A204.1 (cell line): ENCODE results near the gene RNF220.

Experiments used
- FAIRE-seq: peaks from 2 replicates; lab custom pipeline; 2012; peaks lifted over from hg19 to GRCh38; lab: Jason Lieb, UNC

The RNF220 gene

GRCh38 chr1:44523593-44524591, 118.8 kb downstream of the RNF220 start:
- no peak for FAIRE-seq

GRCh38 chr1:44524655-44525500, 119.8 kb downstream of the RNF220 start:
- no peak for FAIRE-seq

DNA sequence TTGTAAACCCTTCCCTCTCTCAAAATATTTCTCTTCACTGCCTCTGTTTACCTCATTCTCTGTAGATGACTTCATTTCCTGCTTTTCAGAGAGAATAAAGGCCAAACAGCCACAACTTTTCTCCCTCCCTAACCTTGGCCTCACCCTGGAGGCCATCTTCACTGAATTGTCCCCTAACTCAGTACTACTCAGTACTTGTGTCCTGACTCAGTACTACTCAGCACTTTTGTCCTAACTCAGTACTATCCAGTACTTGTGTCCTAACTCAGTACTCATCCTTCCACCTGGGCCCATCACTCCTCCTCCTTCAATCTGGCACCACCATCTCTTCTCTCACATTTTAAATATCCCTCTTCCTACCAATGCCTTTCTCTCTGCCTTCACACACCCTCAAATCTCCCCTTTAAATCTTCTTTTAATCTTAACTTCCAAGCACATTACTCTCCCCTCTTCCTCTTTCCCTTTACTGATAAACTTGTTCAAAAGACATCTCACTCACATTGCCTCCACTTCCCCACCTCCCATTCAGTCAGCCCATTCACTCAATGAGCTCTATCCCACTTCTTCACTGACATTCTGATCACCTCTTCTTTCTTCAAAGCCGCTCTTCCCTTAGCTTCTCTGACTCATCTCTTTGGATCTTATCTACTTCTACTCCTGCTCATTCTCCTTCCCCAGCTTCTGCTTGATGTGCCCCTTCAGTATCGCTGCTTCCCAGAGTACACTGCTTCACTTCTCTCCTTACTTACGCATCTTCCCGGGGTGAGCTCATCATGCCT, 121.4 kb downstream of the RNF220 start:
- FAIRE-seq: no peak

- no peak for FAIRE-seq
Observed at GRCh38 chr1:44531785-44532566, 126.9 kb downstream of the RNF220 start.

DNA sequence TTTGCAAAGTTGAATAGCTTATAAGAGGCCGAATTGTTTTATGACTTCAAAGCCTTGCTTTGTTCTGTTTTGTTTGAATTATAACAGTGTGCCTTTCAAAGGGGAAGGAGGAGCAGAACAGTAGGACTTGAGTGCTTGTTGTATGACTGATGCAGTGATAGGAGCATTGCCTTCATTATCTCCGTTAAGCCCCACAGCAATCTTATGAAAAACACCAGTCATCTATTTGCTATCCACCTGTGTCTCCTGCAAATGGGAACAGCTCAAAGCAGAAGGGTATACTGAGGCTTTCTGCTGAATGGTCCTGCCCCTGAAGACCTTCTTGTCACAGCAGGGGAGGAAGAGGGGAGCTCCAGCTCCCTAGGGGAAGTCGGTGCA, 127.5 kb downstream of the RNF220 start:
- FAIRE-seq: no peak

DNA sequence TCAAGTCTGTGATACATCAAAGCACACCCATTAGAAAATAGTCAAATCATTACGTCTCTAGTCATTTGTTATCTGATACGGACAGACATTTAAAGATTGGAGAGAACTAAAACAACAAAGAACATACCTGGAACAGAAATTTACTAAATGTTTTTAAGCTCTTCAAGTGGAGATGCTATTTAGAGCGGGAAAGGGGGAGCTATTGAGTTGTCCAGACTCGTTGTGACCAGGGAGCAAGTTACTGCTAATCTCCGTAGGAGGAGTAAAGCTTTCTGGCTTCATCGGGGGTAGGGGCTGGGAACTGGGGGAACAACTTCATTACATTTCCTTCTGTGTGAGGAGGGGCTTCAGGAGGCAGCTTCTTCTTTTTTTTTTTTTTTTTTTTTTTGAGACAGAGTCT, 129.7 kb downstream of the RNF220 start:
- no peak for FAIRE-seq

DNA sequence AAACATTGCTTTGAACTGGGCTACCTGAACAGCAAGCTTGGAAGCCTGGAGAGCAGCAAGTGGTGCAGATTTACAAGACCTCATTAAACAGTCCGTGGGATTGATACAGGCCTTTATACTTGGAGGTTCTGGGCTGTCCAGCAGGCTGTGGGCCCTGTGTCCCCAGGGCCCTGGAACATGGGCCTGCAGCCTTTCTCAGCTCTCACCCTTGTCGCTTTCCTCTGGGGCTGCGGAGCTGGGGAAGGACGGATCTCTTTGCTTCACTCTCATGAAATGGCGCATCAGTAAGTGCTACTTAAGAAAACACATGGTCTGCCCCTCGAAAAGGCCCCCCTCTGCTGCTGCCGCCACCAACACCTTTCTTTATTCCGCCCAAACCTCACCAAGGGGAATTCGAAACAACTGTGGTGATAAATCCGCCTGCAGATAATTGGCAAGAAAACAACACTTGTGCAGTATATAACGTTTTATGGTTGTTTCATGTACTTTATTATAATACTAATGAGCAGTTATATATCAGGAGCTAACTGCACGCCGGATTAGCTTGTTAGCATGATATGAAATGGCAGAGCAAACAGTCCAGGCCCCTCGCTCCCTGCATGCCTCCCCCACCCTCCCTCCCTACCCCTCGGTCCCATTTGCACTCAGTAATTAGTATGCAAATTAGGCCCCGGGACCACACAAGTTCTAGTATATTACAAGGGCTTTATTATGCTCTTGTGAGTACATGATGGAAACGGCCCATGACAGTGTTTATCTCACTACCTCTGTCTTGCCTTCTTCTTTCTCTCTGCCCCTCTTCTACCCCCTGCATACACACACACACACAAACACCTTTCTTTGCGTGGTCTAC, 131.5 kb downstream of the RNF220 start:
- no peak for FAIRE-seq

- no peak for FAIRE-seq
Observed at GRCh38 chr1:44537538-44537937, 132.5 kb downstream of the RNF220 start.

DNA sequence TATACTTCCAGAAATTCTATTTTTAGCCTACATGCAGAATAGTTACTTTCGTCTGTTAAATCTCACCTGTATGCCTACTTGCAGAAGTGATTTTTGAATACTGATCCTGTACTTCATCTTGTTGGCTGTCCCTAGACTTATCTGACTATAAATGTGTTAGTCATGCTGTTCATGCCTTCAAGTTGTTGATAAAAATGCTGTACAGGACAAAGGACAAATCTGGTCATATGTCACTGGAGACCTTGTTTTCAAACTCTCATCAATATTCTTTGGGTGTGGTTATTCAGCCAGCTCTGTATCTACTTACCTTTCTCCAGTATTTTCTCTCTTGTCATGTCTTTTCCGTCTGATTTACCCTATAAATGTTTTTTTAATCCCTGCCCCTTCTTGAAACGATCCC, 132.9 kb downstream of the RNF220 start:
- FAIRE-seq: no peak

DNA sequence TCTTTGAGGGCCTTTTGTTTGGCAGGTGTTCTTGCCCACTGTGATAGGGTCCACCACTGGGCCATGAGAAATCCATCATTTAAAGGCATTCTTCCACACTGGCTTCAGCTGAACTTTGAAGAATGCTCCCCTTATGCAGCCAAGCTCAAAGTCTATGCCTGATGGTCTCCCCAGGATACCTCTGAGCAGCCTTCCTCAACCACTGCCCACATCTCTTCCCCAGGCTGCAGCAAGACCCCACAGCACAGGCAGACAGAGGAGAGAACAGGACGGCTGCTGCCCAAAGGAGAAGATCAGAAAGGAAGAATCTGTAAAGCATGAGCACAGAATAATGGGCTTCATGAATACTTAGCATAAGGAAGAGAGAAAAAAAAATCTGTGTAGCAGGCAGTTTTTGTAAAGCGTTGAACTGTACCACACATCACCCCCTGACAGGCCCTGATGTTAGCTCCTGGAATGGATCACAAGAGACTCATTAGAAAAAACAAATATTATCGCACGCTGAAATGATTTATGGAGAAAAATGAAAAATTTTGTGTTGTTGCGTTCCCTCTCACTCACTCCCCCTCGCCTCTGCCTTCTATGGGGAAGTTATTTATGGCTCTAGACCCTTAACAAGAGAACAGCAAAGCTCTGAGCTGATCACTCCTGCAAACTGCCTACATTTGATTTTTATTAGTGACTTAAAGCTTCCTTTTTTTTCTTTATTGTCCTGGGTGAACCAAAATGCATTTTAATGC, 135.1 kb downstream of the RNF220 start:
- no peak for FAIRE-seq

GRCh38 chr1:44542420-44543063, 137.5 kb downstream of the RNF220 start:
- no peak for FAIRE-seq

DNA sequence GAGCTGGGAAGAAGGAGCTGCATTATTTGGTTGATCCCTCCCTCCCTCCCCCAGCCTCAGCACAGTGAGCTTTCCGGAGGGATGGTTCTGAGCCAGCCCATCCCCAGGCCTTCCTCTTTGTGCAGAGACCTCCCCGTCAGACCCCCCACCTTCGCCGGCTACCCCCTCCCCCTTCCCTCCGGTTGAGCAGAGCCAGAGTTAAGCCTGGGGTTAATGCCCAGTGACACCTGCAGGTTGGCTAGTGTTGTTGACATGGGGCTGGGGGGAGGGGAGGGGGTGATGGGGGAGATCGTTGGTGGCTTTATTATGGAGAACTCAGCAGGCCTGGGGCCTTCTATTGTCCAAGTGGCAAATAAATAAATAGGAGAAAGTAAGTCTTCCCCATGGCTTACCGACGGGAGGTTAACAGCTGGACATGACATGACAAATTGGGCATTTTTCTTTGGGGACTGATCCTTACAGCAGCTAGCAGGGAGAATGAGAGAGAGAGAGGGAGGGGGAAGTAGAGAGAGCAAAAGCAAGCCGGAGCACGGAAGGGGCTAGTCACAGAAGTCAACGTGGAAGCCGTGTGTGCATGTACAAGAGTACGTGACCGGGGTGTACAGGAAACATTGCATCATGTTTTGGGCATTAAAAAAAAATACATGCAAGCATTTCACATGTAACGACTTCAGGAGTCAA, 138.1 kb downstream of the RNF220 start:
- FAIRE-seq: no peak

- FAIRE-seq: no peak
Observed at GRCh38 chr1:44543786-44544185, 138.7 kb downstream of the RNF220 start.

DNA sequence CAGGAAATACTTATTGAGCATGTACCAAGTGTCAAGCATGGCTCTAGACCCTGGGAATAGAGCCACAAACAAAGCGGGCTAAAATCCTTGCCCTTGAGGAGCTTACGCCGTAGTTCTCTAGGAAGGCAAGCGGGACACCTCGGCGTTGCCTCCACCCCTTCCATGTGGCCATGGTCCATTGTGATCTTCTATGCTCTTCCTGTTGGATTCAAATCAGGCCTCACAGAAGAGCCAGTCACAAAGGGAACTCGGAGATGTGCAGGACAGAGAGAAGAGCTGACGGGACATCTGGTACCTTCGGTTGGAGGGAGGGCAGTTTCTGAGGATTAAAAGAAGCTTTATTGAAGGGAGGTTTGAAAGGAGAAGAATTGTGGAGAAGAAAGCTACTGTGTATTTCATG, 139.9 kb downstream of the RNF220 start:
- FAIRE-seq: no peak

- FAIRE-seq: no peak
Observed at GRCh38 chr1:44545961-44546360, 140.9 kb downstream of the RNF220 start.

DNA sequence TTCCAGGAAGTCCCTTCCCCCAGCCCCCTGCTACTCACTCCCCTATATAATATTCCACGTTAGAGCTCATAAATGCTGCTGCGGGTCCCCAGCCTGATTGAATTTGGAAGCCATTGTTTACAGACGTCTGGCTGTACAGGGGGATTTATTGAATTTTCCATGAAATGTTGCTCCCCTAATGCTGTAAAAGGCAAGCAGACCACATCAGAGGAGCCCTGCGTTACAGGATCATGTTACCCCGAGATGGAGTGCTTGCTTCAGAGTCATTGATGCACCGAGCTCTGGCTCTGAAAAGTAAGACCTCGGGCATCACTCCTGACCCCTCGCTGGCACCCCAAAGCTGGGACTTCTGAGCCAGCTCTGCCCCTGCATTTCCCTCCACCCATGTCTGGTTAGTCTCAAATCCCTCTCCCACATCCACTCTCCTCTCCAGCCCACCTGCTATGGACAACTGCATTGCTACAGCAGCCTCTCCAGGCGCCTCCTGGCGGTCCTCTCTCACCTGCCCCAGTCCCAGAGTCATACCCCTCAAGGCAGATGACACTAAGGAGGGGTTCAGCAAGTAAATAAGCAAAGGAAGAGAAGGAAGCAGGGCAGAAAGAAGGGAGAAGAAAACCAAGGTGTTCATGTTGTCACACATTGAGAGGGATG, 141.5 kb downstream of the RNF220 start:
- no peak for FAIRE-seq

DNA sequence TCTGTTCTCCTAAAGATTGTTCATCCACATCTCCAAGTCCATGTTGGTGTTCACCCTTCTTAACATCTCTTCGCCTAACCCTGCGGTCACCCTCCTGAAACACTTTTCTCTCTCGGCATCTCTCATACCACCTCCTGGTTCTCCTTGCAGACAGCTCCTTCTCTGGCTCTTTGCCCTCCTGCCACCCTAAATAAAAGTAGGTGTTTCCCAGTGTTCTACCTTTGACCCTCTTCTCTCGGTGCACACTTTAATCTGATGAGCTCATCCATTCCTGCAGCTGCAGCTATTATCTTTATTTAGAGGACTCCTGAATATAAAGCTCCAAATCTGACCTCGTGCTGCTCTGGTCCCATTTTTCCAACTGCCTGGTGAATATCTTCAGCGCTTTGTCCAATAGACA, 142.3 kb downstream of the RNF220 start:
- no peak for FAIRE-seq

- FAIRE-seq: no peak
Observed at GRCh38 chr1:44547837-44548236, 142.8 kb downstream of the RNF220 start.
